K562 (cell line): ENCODE data around the gene GPR50. TPM values are rescaled to one million over a fixed set of nuclear protein-coding genes. Genes with fewer than 3 reads are reported as not detected.

Experiments
- ATAC-seq: fragments of 200-7000 bp; cut with Tn5 transposase; 3 replicates; pipeline ENCODE4 v1.9.1; 2020; ENCODE audit warnings: moderate library complexity
- BruUV-seq: library from RNA; stranded (reverse); fragments of 400-500 nt; replicated peaks from 2 replicates; lab custom pipeline; 2021; lab: Mats Ljungman, UMichigan
- CTCF ChIA-PET: fragments of 300-600 bp; formaldehyde crosslinking; extraction: SDS; loops from one replicate; lab custom pipeline; 2021; ENCODE audit warnings: low intra/inter-chr PET ratio; lab: Yijun Ruan, JAX
- POLR2A ChIA-PET: fragments of 300-600, 350-650 bp; sonication (Branson Sonifier 250); formaldehyde crosslinking; extraction: SDS; loops from one replicate; lab custom pipeline; 2021; ENCODE audit warnings: antibody characterized with exemption, inconsistent platforms; lab: Yijun Ruan, JAX
- DNase-seq, 4 experiments: peaks; one replicate each; pipeline versions ENCODE4 v3.0.0 to v3.0.0-alpha.2; 2011 to 2018; ENCODE audit warnings: low spot score in 3 of 4, mixed read lengths in 3 of 4; ENCODE audit errors: extremely low read depth in 1 of 4
- FAIRE-seq: peaks from 2 replicates; lab custom pipeline; 2011; peaks lifted over from hg19 to GRCh38; lab: Jason Lieb, UNC
- H2AFZ ChIP-seq: 2 replicates; pipeline ENCODE4 v1.6.0; 2011; ENCODE audit warnings: low read depth, low read length, control low read depth, inconsistent platforms
- H3K27ac ChIP-seq: fragments of 200-600 bp; 3 replicates; pipeline ENCODE4 v1.8.0; 2011; ENCODE audit warnings: low read depth, mild to moderate bottlenecking, control low read depth, inconsistent platforms, low read length, moderate library complexity, mixed read lengths; ENCODE audit errors: extremely low read depth
- H3K27me3 ChIP-seq, 2 experiments: fragments of 300-600 bp in 1 of 2; 2 replicates in 1 of 2; 3 replicates in 1 of 2; pipeline versions ENCODE4 v1.6.0 to v1.8.0; 2011; ENCODE audit warnings: inconsistent platforms in 2 of 2, low read length in 2 of 2, mild to moderate bottlenecking in 1 of 2, mixed read lengths in 1 of 2, moderate library complexity in 1 of 2; ENCODE audit not compliant: control insufficient read depth in 2 of 2, insufficient read depth in 2 of 2
- H3K36me3 ChIP-seq: fragments of 300-600 bp; 3 replicates; pipeline ENCODE4 v1.8.0; 2011; ENCODE audit warnings: mild to moderate bottlenecking, low read length, inconsistent platforms; ENCODE audit not compliant: control insufficient read depth, insufficient read depth
- H3K4me1 ChIP-seq, 2 experiments: fragments of 200-600 bp in 1 of 2; replicated peaks in 1 of 2; 2 replicates in 1 of 2; 3 replicates in 1 of 2; pipeline versions ENCODE4 v1.5.1 to v1.8.0; 2011; ENCODE audit warnings: inconsistent platforms in 2 of 2, low read length in 2 of 2, mild to moderate bottlenecking in 1 of 2, mixed read lengths in 1 of 2, moderate library complexity in 1 of 2; ENCODE audit not compliant: control insufficient read depth in 2 of 2, insufficient read depth in 2 of 2
- H3K4me2 ChIP-seq: 2 replicates; pipeline ENCODE4 v1.6.1; 2011; ENCODE audit warnings: low read length, control low read depth, inconsistent platforms, mixed read lengths; ENCODE audit not compliant: insufficient read depth
- H3K4me3 ChIP-seq: fragments of 200-600 bp; sonication (generic), shearing (Covaris generic); 2 replicates; pipeline ENCODE4 v1.5.1; 2016; ENCODE audit warnings: control low read depth, inconsistent platforms
- H3K79me2 ChIP-seq: fragments of 200-600 bp; 3 replicates; pipeline ENCODE4 v1.8.0; 2011; ENCODE audit warnings: low read length, inconsistent platforms; ENCODE audit not compliant: control insufficient read depth, insufficient read depth
- H3K9ac ChIP-seq, 2 experiments: 2 replicates each; pipeline versions ENCODE4 v1.6.0 to v1.6.1; 2011; ENCODE audit warnings: low read depth in 2 of 2, low read length in 2 of 2, control low read depth in 1 of 2, inconsistent platforms in 1 of 2, mild to moderate bottlenecking in 1 of 2, mixed read lengths in 1 of 2; ENCODE audit not compliant: insufficient read depth in 1 of 2
- H3K9me1 ChIP-seq: one replicate; pipeline ENCODE4 v1.6.0; 2011; ENCODE audit warnings: inconsistent platforms, mild to moderate bottlenecking, low read length, moderate library complexity; ENCODE audit not compliant: control insufficient read depth, insufficient read depth
- H3K9me3 ChIP-seq: replicated peaks from 2 replicates; pipeline ENCODE4 v1.5.1; 2011; ENCODE audit warnings: low read depth, low read length, inconsistent platforms; ENCODE audit not compliant: control insufficient read depth, insufficient read depth
- H4K20me1 ChIP-seq: replicated peaks from 2 replicates; pipeline ENCODE4 v1.6.1; 2011; ENCODE audit warnings: low read length, inconsistent platforms, mixed read lengths; ENCODE audit not compliant: control insufficient read depth, insufficient read depth
- WGBS: fragments of 100-300 bp; shearing (Covaris generic); methylation state at CpG from one replicate; pipeline ENCODE4 v1.1.6; 2016; ENCODE audit warnings: low coverage, mixed read lengths; ENCODE audit not compliant: insufficient coverage; ENCODE audit errors: missing lambda C conversion rate; 5-methylcytosine and 5-hydroxymethylcytosine counted together
- in situ Hi-C: fragments of 300-500 bp; cut with MboI; formaldehyde crosslinking; loops from 4 replicates; pipeline ENCODE4 v1.15.0; 2018; ENCODE audit warnings: inconsistent platforms, mixed read lengths
- intact Hi-C: fragments of 100-400 bp; cut with micrococcal nuclease; formaldehyde crosslinking; loops from 2 replicates; pipeline ENCODE4 v1.14.2; 2022
- polyA plus RNA-seq, 8 experiments: library from polyadenylated mRNA; depleted of rRNA in 4 of 8; stranded (reverse) in 5 of 8; unstranded in 3 of 8; fragments of >200 nt; fragmentation: Nextera tagmentation in 2 of 8; fragmentation: Illumina TruSeq in 1 of 8; extraction: Ambion mirVana in 2 of 8; extraction: Trizol in 1 of 8; gene quantifications; 2 replicates each; pipeline versions ENCODE4 v1.2.1 to v1.2.3, GENCODE V29; 2011 to 2014; ENCODE audit warnings: inconsistent platforms in 1 of 8, missing spikeins in 1 of 8
- total RNA-seq, 7 experiments: library from RNA; depleted of rRNA in 6 of 7; stranded (reverse); fragments of >200 nt in 6 of 7; fragmentation: Illumina TruSeq in 2 of 7; extraction: Trizol in 2 of 7; gene quantifications; 2 replicates each; pipeline versions ENCODE4 v1.2.1 to v1.2.3, GENCODE V29; 2011 to 2021; ENCODE audit warnings: low replicate concordance in 1 of 7
- TF ChIP-seq, protein P1 (sequence below): sonication (generic); formaldehyde crosslinking; IDR thresholded peaks from 2 replicates; pipeline ENCODE4 v1.8.0; 2022; ENCODE audit warnings: mild to moderate bottlenecking, missing genetic modification reagents, borderline replicate concordance

The GPR50 gene
- total and polyA plus RNA-seq, 9 of the 15 experiments (the other 6 are each of a cell fraction or from before 2014, with no cell fraction given) = 0.03 TPM; not detected in 8

DNA sequence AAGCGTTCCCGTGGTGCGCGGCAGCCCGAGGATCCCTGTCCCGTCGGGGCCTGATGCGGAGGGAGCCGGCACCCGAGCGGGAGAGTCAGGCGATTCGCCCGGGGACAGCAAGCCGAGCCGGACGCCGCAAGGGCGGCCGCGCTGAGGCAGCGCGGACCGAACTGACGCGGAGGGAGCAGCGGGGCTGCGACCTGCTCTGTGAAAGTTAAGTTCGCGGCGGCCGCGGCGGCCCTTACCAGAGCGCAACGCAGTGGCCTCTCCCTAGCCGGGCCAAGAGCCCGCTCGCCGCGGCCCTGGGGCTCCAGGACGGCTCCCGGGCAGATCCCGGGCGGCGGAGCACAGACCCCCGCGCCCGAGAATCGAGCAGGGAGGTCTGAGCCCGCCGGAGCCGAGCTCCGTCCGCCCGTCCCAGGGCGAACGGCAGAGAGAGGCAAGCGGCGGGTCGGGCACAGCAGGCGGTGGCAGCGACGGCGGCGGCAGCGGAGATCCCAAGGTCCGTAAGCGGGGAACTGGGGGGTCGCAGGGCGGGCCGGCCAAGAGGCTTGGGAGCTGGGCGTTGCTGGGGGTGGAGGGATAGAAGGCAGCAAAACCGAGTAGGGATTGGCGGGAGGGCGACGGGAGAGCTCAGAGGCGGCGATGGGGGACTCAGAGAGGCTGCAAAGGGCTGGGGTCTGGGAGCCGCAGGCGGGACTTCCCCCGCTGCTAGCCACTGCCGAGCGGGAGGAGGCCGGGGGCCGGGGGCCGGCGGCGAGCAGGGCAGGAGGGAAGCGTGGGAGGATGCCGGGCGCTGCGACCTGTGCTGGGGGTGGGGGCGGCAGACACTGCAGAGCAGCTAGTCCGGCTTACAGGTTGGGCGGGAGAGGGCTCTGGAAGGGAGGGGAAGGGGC is 1.0 kb downstream of the GPR50 start:
- peaks cover 4 to 60% of the 10 kb centered on the region in 2 experiments; a peak in 4 of 5 replicates for H3K27me3 ChIP-seq
- H3K9me3 ChIP-seq = no peaks in the 10 kb centered on the region
- no peak for ATAC-seq
- no peak overlapping the region for H3K9ac ChIP-seq
- WGBS = 64% methylated on average over 14 of the region's 96 CpGs
- intact Hi-C loops = no loop called here
- in situ Hi-C loops = no loop called here
- H3K9me1 ChIP-seq = no peaks in the 10 kb centered on the region
- H3K4me1 ChIP-seq = peaks cover 0 to 10% of the 10 kb centered on the region in 2 experiments; a peak in 1 of 5 replicates
- DNase-seq = no peak
- H2AFZ ChIP-seq = no peak overlapping the region
- ChIA-PET POLR2A (interaction anchor here (0.5 to 0.6 kb wide), 2 partner anchors 61 to 539 kb away, joined by 3 to 4 read pairs; partner anchors contain the start of gene FATE1), CTCF (no interaction called here)
- H3K27ac ChIP-seq = no peak overlapping the region
- no peaks in the 10 kb centered on the region for H4K20me1 ChIP-seq
- H3K4me2 ChIP-seq = no peak overlapping the region
- FAIRE-seq = no peak
- H3K4me3 ChIP-seq = no peak overlapping the region
- no TSS peak for BruUV-seq
- H3K36me3 ChIP-seq = no peaks in the 10 kb centered on the region
- TF ChIP-seq, protein P1, sequence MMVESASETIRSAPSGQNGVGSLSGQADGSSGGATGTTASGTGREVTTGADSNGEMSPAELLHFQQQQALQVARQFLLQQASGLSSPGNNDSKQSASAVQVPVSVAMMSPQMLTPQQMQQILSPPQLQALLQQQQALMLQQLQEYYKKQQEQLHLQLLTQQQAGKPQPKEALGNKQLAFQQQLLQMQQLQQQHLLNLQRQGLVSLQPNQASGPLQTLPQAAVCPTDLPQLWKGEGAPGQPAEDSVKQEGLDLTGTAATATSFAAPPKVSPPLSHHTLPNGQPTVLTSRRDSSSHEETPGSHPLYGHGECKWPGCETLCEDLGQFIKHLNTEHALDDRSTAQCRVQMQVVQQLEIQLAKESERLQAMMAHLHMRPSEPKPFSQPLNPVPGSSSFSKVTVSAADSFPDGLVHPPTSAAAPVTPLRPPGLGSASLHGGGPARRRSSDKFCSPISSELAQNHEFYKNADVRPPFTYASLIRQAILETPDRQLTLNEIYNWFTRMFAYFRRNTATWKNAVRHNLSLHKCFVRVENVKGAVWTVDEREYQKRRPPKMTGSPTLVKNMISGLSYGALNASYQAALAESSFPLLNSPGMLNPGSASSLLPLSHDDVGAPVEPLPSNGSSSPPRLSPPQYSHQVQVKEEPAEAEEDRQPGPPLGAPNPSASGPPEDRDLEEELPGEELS (CRISPR knock-in tag) = no peak
- H3K79me2 ChIP-seq = no peaks in the 10 kb centered on the region
